ENCODE data around the gene FBXO5. TPM values are rescaled to one million over a fixed set of nuclear protein-coding genes. Genes with fewer than 3 reads are reported as not detected.
A peak's percentile ranks its signal among the peaks of the same experiment; 100 is the strongest.

FBXO5 gene
- total and polyA plus RNA-seq, 9 of the 15 experiments (the other 6 are each of a cell fraction or from before 2014, with no cell fraction given) = 17.8 to 89.3 (median 62.9) TPM

GRCh38 chr6:153001767-153002612, 19.1 kb upstream of the FBXO5 start (continued):
- 0 out of 2 replicates have a peak, but pooled peaks have one; percentile 6 for TF ChIP-seq ZBTB9 (CRISPR knock-in tag; IDR thresholded peaks at IDR 0.05)
- TF ChIP-seq ZFPM2 (CRISPR knock-in tag; IDR thresholded peaks at IDR 0.05) = peak; percentile 53; the same call in 1 of the 2 replicates
- no peak for TF ChIP-seq ETS1 (conservative IDR thresholded peaks at IDR 0.05; ENCODE audit: control insufficient read depth, low read depth, low read length)
- peak in 1 of 2 experiments; percentile 50; a peak in 2 of 4 replicates for TF ChIP-seq SIN3A (IDR thresholded peaks at IDR 0.05; ENCODE audit: borderline replicate concordance in 2 of 2, control insufficient read depth in 1 of 2, low read depth in 2 of 2, low read length in 2 of 2)
- TF ChIP-seq CHD1 (IDR thresholded peaks at IDR 0.05; ENCODE audit: low read length) = peak; percentile 48
- no peak for TF ChIP-seq BCOR (IDR thresholded peaks at IDR 0.05)
- no peak for TF ChIP-seq ETV1 (tag; conservative IDR thresholded peaks at IDR 0.05; ENCODE audit: low read depth)
- TF ChIP-seq PCBP1 (IDR thresholded peaks at IDR 0.05; ENCODE audit: low read depth, low read length, poor library complexity, severe bottlenecking) = no peak
- TF ChIP-seq MCM7 (IDR thresholded peaks at IDR 0.05) = no peak
- TF ChIP-seq PBX2 (CRISPR knock-in tag; IDR thresholded peaks at IDR 0.05; ENCODE audit: low read depth) = no peak
- TF ChIP-seq PBX2 (tag; conservative IDR thresholded peaks at IDR 0.05; ENCODE audit: low read depth) = no peak
- no peak for TF ChIP-seq RNF219 (CRISPR knock-in tag; IDR thresholded peaks at IDR 0.05)
- TF ChIP-seq GTF2F1 (IDR thresholded peaks at IDR 0.05; ENCODE audit: low read depth, low read length) = no peak
- no peak for TF ChIP-seq CCAR2 (IDR thresholded peaks at IDR 0.05; ENCODE audit: low read depth, low read length)
- no peak for TF ChIP-seq KHSRP (IDR thresholded peaks at IDR 0.05)
- no peak for TF ChIP-seq FOXM1 (IDR thresholded peaks at IDR 0.05; ENCODE audit: low read depth)
- no peak for TF ChIP-seq FOXM1 (CRISPR knock-in tag; IDR thresholded peaks at IDR 0.05; ENCODE audit: low read depth)
- TF ChIP-seq XRCC5 (IDR thresholded peaks at IDR 0.05; ENCODE audit: low read depth, low read length) = no peak
- no peak for TF ChIP-seq ZNF699 (CRISPR knock-in tag; IDR thresholded peaks at IDR 0.05; ENCODE audit: insufficient replicate concordance)
- peak; percentile 22; the same call in 1 of the 2 replicates for TF ChIP-seq POLR2AphosphoS5 (IDR thresholded peaks at IDR 0.05; ENCODE audit: control insufficient read depth, insufficient read depth, low read depth, low read length)
